ENCODE results near the gene SND1. TPM values are rescaled to one million over a fixed set of nuclear protein-coding genes. Genes with fewer than 3 reads are reported as not detected.

Gene SND1
- total and polyA plus RNA-seq, 2 donors (not counting 3 experiments of a cell fraction or from before 2014, with no cell fraction given) = 116 to 249 TPM

DNA sequence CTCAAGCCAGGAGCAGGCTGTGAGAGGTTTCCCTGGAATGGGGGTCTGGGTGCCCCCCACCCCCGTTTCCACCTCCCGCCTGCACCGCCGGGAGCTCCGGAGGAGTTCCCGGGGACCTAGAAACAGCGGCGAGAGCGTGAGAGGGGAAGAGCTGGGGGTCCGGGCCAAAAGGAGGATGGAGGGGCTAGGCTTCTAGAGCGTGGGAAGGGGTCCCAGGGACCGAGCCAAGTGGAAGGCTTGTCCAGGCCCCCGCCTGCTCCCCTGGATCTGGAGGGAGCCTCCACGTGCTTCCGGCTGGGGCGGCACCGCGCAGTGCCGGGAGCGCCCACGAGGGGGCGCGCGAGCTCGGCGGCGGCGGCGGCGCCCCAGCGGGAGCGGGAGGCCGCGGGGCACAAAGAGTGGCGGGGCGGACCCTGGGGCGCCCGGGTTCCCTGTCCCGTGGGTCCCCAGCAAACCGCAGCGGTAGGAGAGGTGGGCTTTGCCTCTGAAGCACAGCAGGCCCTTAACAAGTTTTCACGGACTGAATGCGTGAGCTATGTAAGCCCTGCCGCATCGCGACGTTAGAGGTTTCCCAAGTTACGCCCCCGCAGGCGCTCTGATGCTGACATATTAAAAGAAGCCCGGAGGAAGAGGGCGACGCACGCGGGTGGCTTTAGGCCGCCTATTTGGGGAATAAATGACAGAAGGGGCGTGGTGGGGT lies 483.7 kb downstream of the SND1 start:
- H3K9me3 ChIP-seq (replicated peaks; ENCODE audit: control insufficient read depth, insufficient read depth, low read length) = no peaks in the 10 kb centered on the region
- intact Hi-C loops (cut with micrococcal nuclease) = loop anchor here (1.0 to 10.0 kb wide), 3 partner anchors 73 to 548 kb away; partner anchors contain the start of genes ARF5 and GCC1
- no peaks in the 10 kb centered on the region for H4K20me1 ChIP-seq (replicated peaks; ENCODE audit: control insufficient read depth, extremely low read depth, insufficient read depth, low read length)
- no peaks in the 10 kb centered on the region for H3K79me2 ChIP-seq (ENCODE audit: control insufficient read depth, insufficient read depth, low read length)
- dilution Hi-C loops (cut with MboI; ENCODE audit: extremely low pct_ligation_motif_present, low sequenced_read_pairs) = no loop called here
- no peaks in the 10 kb centered on the region for H3K36me3 ChIP-seq (ENCODE audit: control insufficient read depth in 2 of 2, extremely low read depth in 1 of 2, insufficient read depth in 2 of 2, low read length in 2 of 2)
- ChIA-PET CTCF (interaction anchor here (0.6 to 4.3 kb wide), 29 partner anchors 8 to 547 kb away, joined by 3 to 66 read pairs (median 4); partner anchors contain the start of genes ARF5 and LRRC4), POLR2A (no interaction called here)
- peak overlapping the region; percentile 63 for H3K9ac ChIP-seq (replicated peaks; ENCODE audit: extremely low read depth, insufficient read depth, low read length)
- peak; percentile 64 for DNase-seq (ENCODE audit: low read depth, low spot score)
- no peak overlapping the region for H3K27ac ChIP-seq (ENCODE audit: insufficient read depth, low read depth, low read length)
- FAIRE-seq = peak; percentile 71
- peaks cover 37% of the 10 kb centered on the region for H3K4me1 ChIP-seq (ENCODE audit: control insufficient read depth, extremely low read depth, insufficient read depth, low read length)
- H3K4me2 ChIP-seq (ENCODE audit: insufficient read depth, low read length) = peak overlapping the region; percentile 89
- TF ChIP-seq, protein P1, sequence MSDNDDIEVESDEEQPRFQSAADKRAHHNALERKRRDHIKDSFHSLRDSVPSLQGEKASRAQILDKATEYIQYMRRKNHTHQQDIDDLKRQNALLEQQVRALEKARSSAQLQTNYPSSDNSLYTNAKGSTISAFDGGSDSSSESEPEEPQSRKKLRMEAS (IDR thresholded peaks at IDR 0.05; ENCODE audit: insufficient read depth, insufficient read length) = peak; percentile 88
- TF ChIP-seq, protein P2, sequence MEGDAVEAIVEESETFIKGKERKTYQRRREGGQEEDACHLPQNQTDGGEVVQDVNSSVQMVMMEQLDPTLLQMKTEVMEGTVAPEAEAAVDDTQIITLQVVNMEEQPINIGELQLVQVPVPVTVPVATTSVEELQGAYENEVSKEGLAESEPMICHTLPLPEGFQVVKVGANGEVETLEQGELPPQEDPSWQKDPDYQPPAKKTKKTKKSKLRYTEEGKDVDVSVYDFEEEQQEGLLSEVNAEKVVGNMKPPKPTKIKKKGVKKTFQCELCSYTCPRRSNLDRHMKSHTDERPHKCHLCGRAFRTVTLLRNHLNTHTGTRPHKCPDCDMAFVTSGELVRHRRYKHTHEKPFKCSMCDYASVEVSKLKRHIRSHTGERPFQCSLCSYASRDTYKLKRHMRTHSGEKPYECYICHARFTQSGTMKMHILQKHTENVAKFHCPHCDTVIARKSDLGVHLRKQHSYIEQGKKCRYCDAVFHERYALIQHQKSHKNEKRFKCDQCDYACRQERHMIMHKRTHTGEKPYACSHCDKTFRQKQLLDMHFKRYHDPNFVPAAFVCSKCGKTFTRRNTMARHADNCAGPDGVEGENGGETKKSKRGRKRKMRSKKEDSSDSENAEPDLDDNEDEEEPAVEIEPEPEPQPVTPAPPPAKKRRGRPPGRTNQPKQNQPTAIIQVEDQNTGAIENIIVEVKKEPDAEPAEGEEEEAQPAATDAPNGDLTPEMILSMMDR (IDR thresholded peaks at IDR 0.05; ENCODE audit: extremely low read depth in 1 of 2, insufficient read depth in 1 of 2, low read depth in 1 of 2, low read length in 2 of 2) = peak; percentile 75 to 93
- TF ChIP-seq POLR2AphosphoS5 (IDR thresholded peaks at IDR 0.05; ENCODE audit: insufficient read depth, low read depth, low read length) (peak; percentile 34), MYC (IDR thresholded peaks at IDR 0.05; ENCODE audit: low read depth, low read length) (no peak), FOS (IDR thresholded peaks at IDR 0.05; ENCODE audit: borderline replicate concordance, insufficient read depth, low read length) (no peak), EZH2 (IDR thresholded peaks at IDR 0.05; ENCODE audit: borderline replicate concordance, low read depth, low read length, severe bottlenecking) (peak; percentile 60)
- H3K4me3 ChIP-seq (replicated peaks in 1 of 3; ENCODE audit: insufficient read depth in 1 of 3, low read depth in 1 of 3, low read length in 3 of 3) = peak overlapping the region; percentile 34 to 62 (median 58)
- BruUV-seq (replicated peaks) = no TSS peak
- peak overlapping the region; percentile 92 for H2AFZ ChIP-seq (ENCODE audit: low read depth, low read length)
- H3K27me3 ChIP-seq (ENCODE audit: control insufficient read depth in 2 of 2, insufficient read depth in 2 of 2, low read length in 2 of 2) = peaks cover 17 to 34% of the 10 kb centered on the region in 2 experiments
- no peaks in the 10 kb centered on the region for H3K9me1 ChIP-seq (replicated peaks; ENCODE audit: control insufficient read depth, extremely low read depth, insufficient read depth, low read length)

Data from endothelial cell of umbilical vein (primary cell).